HG02943 (cell line): Measurements from ENCODE around the gene PFDN6.

Experiments
- ATAC-seq: cut with Tn5 transposase; IDR thresholded peaks from one replicate; pipeline ENCODE4 v1.9.1; 2021; ENCODE audit warnings: mild to moderate bottlenecking, low read depth, moderate library complexity; ENCODE audit not compliant: unreplicated experiment

The PFDN6 gene

DNA sequence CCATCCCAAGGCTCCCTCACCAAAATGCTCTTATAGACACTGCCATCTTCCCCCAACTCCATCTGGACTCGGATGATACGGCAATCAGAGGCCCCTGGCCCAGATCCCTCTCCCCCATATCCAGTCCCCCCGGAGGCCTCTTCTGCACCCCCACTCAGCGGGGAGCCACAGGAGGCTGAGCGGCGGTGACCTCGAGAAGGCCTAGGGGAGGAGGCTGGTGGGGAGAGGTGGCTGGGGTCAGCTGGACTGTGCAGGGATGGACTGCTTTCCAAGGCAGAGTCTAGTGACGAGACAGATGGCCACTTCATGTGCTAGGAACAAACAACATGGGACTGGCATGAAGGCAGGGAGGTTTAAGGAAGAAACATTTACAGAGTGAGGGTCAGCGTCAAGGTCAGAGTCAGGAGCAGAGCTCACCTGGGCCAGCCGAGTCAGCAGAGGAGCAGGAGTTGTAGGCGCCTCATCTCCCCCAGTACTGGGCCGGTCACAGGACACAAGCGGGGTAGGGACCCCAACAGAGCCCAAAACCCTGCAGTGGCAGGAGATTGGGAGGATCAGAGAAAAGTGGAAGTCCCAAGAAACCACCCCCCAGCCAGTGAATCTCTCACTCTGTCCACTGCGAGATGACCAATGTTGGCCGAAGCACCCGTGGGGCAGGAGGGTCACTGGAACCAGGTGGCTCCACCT is 3.7 kb downstream of the PFDN6 start:
- no peak for ATAC-seq

GRCh38 chr6:33294086-33294823 is 4.9 kb downstream of the PFDN6 start:
- no peak for ATAC-seq

- ATAC-seq, result no peak
These were observed 6.4 kb downstream of the PFDN6 start for GRCh38 chr6:33295621-33296369.

- no peak for ATAC-seq
These were observed 7.5 kb downstream of the PFDN6 start for GRCh38 chr6:33296797-33297405.

- no peak for ATAC-seq
These were observed 8.1 kb downstream of the PFDN6 start for GRCh38 chr6:33297406-33297955.

- no peak for ATAC-seq
These were observed 8.8 kb downstream of the PFDN6 start for GRCh38 chr6:33297956-33298772.

- ATAC-seq, result peak; percentile 33
These were observed 9.4 kb downstream of the PFDN6 start, which contains the start of gene RGL2 for GRCh38 chr6:33298773-33299236. RGL2 (minus strand) TSS chr6:33298942; CDS start chr6:33298610, 332 bp downstream.

DNA sequence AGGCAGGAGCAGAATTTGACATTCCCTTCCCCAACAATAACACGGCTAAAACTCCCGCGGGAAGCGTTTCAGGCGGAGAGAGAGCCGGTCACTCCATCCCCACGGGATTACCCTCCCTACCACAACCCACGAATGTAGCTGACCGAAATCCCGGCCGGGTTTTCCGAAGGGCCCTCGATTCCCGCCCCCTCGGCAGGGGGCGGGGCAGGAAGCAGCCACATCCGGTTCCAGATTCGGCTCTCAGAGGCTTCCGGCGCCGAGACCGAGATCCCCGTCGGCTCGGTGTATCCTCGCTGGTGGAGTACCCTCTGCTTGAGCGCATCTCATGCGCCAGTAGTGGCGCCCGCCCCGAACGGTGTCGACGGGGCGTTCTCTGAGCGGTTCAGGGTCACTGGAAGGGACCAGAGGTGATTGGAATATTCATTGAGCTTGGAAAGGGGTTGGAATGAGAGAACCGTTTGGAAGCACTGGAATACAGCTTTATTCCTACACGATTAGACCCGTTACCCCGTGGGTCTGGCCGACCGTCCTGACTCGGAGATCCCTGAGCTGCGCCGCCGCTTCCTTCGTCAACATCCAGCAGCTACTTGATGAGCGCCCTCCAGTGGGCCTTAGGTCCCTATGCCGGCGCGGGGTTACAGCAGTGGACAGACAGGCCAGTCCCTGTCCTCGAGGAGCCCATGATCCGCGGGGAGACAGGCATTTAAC is 10.0 kb downstream of the PFDN6 start:
- ATAC-seq, result peak; percentile 57

GRCh38 chr6:33301877-33302276 is 12.5 kb downstream of the PFDN6 start:
- no peak for ATAC-seq

- ATAC-seq, result no peak
These were observed 14.8 kb downstream of the PFDN6 start for GRCh38 chr6:33304216-33304615.

DNA sequence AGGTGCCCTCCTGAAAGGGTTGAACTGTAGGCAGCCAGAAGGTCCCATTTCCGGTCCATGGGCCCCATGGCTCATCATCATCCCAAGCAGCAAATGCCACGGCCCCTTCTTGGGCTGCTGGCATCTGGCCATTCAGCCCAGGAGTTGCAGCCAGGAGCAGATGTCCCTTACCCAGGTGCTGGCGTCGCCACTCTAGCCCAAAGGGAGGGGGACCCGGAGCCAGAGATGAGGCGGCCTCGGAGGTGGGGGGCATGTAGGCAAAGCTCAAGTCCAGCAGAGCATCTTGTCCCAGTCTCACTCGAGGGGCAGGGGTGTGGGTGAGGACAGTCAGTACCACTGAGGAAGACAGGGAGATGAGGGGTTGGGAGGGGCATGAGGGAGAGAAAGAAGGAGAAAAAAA is 15.7 kb downstream of the PFDN6 start:
- no peak for ATAC-seq

- no peak for ATAC-seq
These were observed 17.0 kb downstream of the PFDN6 start for GRCh38 chr6:33306356-33306755.

DNA sequence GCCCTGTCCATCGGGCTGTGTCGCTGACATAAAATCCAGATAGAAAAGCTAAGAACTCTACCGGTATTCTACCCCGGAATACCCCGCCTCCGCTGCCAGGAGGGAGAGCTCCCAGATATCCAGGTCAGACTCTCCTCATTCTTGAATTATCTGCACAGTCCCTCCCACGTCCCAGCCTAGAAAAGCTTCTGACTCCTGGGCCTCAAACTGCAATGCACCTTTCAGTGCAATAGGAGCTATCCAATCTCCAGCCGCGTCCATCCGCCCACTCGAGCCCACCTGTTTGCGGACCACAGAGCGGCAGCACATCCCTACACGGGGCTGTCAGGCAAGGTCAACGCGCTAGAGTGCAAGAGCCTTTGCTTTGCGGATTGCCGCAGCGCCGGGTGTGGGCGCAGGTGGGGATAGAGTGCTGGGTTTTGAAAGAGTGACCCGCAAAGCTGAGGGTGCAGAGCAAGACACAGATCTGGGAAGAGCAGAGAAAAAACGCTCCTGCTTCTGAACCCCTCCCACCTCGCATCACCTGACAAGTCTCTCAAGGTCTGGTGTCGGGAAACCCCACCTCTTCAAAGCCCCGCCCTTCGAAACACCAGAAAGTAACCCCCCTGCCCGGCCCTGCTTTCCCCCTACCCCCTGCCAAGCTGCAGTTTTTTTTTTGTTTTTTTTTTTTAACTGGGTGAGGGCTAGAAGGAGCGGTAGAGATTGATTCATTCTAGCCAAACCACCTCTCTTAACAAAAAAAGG is 23.1 kb downstream of the PFDN6 start:
- ATAC-seq, result no peak

GRCh38 chr6:33313105-33313708 is 23.8 kb downstream of the PFDN6 start:
- no peak for ATAC-seq

- no peak for ATAC-seq
These were observed 24.5 kb downstream of the PFDN6 start, which contains the start of gene TAPBP for GRCh38 chr6:33313709-33314514. TAPBP (minus strand) TSS chr6:33314078; CDS start chr6:33314041, 37 bp downstream.

DNA sequence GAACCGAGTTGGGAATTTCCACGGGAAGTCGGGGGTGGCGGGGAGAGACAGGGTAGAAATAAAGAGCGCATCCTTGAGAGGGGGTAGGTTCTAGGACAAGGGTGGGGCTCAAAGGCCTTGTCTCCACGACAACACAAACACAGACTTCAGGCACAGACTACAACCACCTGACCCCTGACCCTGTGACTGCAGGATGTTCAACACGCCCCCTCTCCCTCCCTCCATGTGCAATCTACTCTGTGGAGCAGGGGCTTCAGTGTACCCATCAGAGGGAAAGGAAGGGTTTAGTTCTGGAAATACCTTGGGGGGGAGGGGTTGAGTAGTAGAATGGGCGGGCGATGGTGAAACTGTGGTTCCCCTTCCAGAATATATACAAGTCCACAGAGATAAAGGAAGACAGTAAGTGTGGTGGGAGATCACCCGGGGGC is 25.1 kb downstream of the PFDN6 start:
- ATAC-seq, result no peak
